ENCODE measurements around the gene SPIB.

DNA sequence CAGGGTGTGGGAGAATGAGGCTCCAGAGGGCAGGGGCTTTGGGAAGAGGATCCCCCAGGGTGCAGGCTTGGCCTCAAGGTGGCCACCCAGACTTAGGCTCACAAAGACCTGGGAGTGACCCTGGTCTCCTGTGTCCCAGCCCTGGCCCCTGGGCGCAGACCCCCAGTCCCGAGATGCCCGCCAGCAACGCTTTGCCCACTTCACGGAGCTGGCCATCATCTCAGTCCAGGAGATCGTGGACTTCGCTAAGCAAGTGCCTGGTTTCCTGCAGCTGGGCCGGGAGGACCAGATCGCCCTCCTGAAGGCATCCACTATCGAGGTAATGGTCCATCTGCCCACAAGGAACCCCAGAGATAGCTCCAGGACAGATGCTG, 39.9 kb upstream of the SPIB start:
- TF ChIP-seq, protein P1, sequence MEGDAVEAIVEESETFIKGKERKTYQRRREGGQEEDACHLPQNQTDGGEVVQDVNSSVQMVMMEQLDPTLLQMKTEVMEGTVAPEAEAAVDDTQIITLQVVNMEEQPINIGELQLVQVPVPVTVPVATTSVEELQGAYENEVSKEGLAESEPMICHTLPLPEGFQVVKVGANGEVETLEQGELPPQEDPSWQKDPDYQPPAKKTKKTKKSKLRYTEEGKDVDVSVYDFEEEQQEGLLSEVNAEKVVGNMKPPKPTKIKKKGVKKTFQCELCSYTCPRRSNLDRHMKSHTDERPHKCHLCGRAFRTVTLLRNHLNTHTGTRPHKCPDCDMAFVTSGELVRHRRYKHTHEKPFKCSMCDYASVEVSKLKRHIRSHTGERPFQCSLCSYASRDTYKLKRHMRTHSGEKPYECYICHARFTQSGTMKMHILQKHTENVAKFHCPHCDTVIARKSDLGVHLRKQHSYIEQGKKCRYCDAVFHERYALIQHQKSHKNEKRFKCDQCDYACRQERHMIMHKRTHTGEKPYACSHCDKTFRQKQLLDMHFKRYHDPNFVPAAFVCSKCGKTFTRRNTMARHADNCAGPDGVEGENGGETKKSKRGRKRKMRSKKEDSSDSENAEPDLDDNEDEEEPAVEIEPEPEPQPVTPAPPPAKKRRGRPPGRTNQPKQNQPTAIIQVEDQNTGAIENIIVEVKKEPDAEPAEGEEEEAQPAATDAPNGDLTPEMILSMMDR (IDR thresholded peaks at IDR 0.05) = no peak
- no peak for TF ChIP-seq POLR2A (IDR thresholded peaks at IDR 0.05)
